Activated naive CD8-positive, alpha-beta T cell treated with anti-CD3 and anti-CD28 coated beads, Interleukin-2, amount 10 ng/mL, durations not matched to agents 7 days and 5 days (primary cell): Measurements from ENCODE around the gene SP100. TPM values are rescaled to one million over a fixed set of nuclear protein-coding genes. Genes with fewer than 3 reads are reported as not detected.
A peak's percentile ranks its signal among the peaks of the same experiment; 100 is the strongest.

ENCODE experiments used
- ATAC-seq: fragments of 150-1000 bp; cut with Tn5 transposase; one replicate; pipeline ENCODE4 v1.10.0; 2021; ENCODE audit warnings: low read depth, moderate library complexity
- POLR2A ChIA-PET: fragments of 350-600 bp; sonication (Branson Sonifier 250); formaldehyde crosslinking; loops from one replicate; lab custom pipeline; 2021; ENCODE audit warnings: antibody characterized with exemption; lab: Charles Lee
- DNase-seq: peaks from one replicate; pipeline ENCODE4 v3.0.0; 2021
- H3K27ac Mint-ChIP-seq: one replicate; pipeline ENCODE4 v1.8.0; 2022; ENCODE audit warnings: mild to moderate bottlenecking, mixed read lengths
- H3K27me3 Mint-ChIP-seq: one replicate; pipeline ENCODE4 v1.8.0; 2022; ENCODE audit warnings: mild to moderate bottlenecking, moderate library complexity, mixed read lengths
- H3K36me3 Mint-ChIP-seq: one replicate; pipeline ENCODE4 v1.8.0; 2021; ENCODE audit warnings: mild to moderate bottlenecking, mixed read lengths
- H3K4me1 Mint-ChIP-seq: one replicate; pipeline ENCODE4 v1.8.0; 2021; ENCODE audit warnings: mixed read lengths
- H3K4me3 Mint-ChIP-seq: one replicate; pipeline ENCODE4 v1.8.0; 2022; ENCODE audit warnings: mild to moderate bottlenecking, moderate library complexity, mixed read lengths
- H3K9me3 Mint-ChIP-seq: one replicate; pipeline ENCODE4 v1.8.0; 2021; ENCODE audit warnings: mixed read lengths
- total RNA-seq, 2 experiments: library from RNA; stranded (reverse); gene quantifications; one replicate each; pipeline ENCODE4 v1.2.3, GENCODE V29; 2021

SP100 gene
- total RNA-seq, 2 experiments from 2014 or later: 301 to 314 TPM

DNA sequence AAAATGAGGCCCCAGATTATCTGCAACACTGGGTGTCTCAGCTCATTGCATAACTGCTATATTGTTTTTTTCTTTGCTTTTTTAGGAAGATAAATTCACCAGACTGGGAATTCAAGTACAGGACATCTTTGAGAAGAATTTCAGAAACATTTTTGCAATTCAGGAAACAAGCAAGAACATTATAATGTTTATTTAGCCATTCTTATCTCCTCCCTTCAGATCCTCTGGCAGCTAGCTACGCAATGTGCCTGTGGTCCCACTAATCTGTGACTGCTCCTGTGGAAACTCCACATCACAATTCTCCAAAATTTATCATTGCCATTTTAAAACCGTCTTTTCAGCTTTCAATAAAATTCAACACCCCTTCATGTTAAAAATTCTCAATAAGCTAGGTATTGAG lies 126.8 kb downstream of the SP100 start:
- peaks cover 7% of the 10 kb centered on the region for H3K4me1 Mint-ChIP-seq
- no peak for ATAC-seq

GRCh38 chr2:230552181-230552580 lies 136.2 kb downstream of the SP100 start:
- Mint-ChIP-seq H3K36me3 (peaks cover 14% of the 10 kb centered on the region), H3K27ac (no peak overlapping the region), H3K27me3 (peaks cover 2% of the 10 kb centered on the region), H3K4me3 (no peak overlapping the region), H3K4me1 (peaks cover 9% of the 10 kb centered on the region), H3K9me3 (peaks cover 17% of the 10 kb centered on the region)
- DNase-seq (no peak), ATAC-seq (no peak)
- POLR2A ChIA-PET: interaction anchor here (1.0 kb wide), 1 partner anchor 63 kb away, joined by 3 read pairs; no protein-coding TSS in a partner anchor

More for the DNA sequence above, 126.8 kb downstream of the SP100 start:
- peaks cover 9% of the 10 kb centered on the region for H3K9me3 Mint-ChIP-seq
- peaks cover 64% of the 10 kb centered on the region for H3K36me3 Mint-ChIP-seq
- H3K4me3 Mint-ChIP-seq: no peak overlapping the region
- H3K27ac Mint-ChIP-seq: no peak overlapping the region
- H3K27me3 Mint-ChIP-seq: no peaks in the 10 kb centered on the region
- no peak for DNase-seq
- POLR2A ChIA-PET: no interaction called here

DNA sequence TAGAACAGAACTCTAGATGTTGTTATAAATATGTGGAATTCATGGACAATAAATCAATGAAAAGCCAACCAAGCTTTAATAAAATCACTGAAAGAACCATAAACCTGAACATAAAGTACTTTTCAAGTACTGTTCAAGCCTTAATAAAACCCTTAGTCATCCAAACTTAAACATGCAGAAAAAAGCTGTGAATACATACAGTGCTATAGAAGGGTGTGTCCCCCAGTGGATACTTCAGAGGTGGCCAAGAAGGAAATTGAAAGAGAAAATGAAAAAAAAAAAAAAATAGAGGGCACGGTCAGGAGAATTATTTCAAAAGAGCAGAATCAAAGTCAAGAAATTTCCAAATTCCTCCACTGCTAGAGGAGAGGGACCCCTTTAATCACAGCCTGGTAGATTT lies 141.1 kb downstream of the SP100 start:
- peaks cover 20% of the 10 kb centered on the region for H3K9me3 Mint-ChIP-seq
- ATAC-seq (no peak), DNase-seq (no peak)
- POLR2A ChIA-PET: no interaction called here
- no peak overlapping the region for H3K4me3 Mint-ChIP-seq
- no peak overlapping the region for H3K27ac Mint-ChIP-seq
- peaks cover 2% of the 10 kb centered on the region for H3K27me3 Mint-ChIP-seq
- H3K36me3 Mint-ChIP-seq: peaks cover 16% of the 10 kb centered on the region
- peaks cover 9% of the 10 kb centered on the region for H3K4me1 Mint-ChIP-seq

- Mint-ChIP-seq H3K9me3 (peaks cover 7% of the 10 kb centered on the region), H3K27ac (no peak overlapping the region), H3K4me3 (no peak overlapping the region), H3K4me1 (peaks cover 12% of the 10 kb centered on the region), H3K36me3 (peaks cover 11% of the 10 kb centered on the region), H3K27me3 (no peaks in the 10 kb centered on the region)
- peak; percentile 33 for ATAC-seq
- no peak for DNase-seq
- POLR2A ChIA-PET: no interaction called here
Measured at GRCh38 chr2:230564805-230565779, 149.1 kb downstream of the SP100 start.

- Mint-ChIP-seq H3K4me1 (peaks cover 16% of the 10 kb centered on the region), H3K36me3 (peaks cover 20% of the 10 kb centered on the region), H3K4me3 (no peak overlapping the region), H3K27ac (no peak overlapping the region), H3K27me3 (no peaks in the 10 kb centered on the region), H3K9me3 (peaks cover 21% of the 10 kb centered on the region)
- ATAC-seq (no peak), DNase-seq (no peak)
- POLR2A ChIA-PET: interaction anchor here (0.7 kb wide), 1 partner anchor 69 kb away, joined by 4 read pairs; no protein-coding TSS in a partner anchor
Measured at GRCh38 chr2:230569298-230569697, 153.3 kb downstream of the SP100 start.

- Mint-ChIP-seq H3K36me3 (peaks cover 28% of the 10 kb centered on the region), H3K9me3 (peaks cover 23% of the 10 kb centered on the region), H3K4me3 (no peak overlapping the region), H3K27me3 (no peaks in the 10 kb centered on the region), H3K4me1 (peaks cover 12% of the 10 kb centered on the region), H3K27ac (no peak overlapping the region)
- ATAC-seq (no peak), DNase-seq (no peak)
- POLR2A ChIA-PET: no interaction called here
Measured at GRCh38 chr2:230570987-230571386, 155.0 kb downstream of the SP100 start.

- Mint-ChIP-seq H3K27me3 (no peaks in the 10 kb centered on the region), H3K36me3 (peaks cover 22% of the 10 kb centered on the region), H3K27ac (peak overlapping the region; percentile 86), H3K4me1 (peaks cover 13% of the 10 kb centered on the region), H3K4me3 (peak overlapping the region; percentile 76), H3K9me3 (peaks cover 15% of the 10 kb centered on the region)
- ATAC-seq (peak; percentile 100), DNase-seq (peak; percentile 72)
- POLR2A ChIA-PET: interaction anchor here (0.7 to 2.4 kb wide), 4 partner anchors 9 to 101 kb away, joined by 3 to 15 read pairs (median 3); no protein-coding TSS in a partner anchor
Measured at GRCh38 chr2:230575642-230576324, 159.8 kb downstream of the SP100 start.

- DNase-seq (no peak), ATAC-seq (no peak)
- Mint-ChIP-seq H3K27ac (no peak overlapping the region), H3K27me3 (no peaks in the 10 kb centered on the region), H3K36me3 (peaks cover 22% of the 10 kb centered on the region), H3K4me1 (peaks cover 13% of the 10 kb centered on the region), H3K4me3 (no peak overlapping the region), H3K9me3 (peaks cover 15% of the 10 kb centered on the region)
- POLR2A ChIA-PET: interaction anchor here (2.4 kb wide), 1 partner anchor 25 kb away, joined by 15 read pairs; no protein-coding TSS in a partner anchor
Measured at GRCh38 chr2:230577114-230577513, 161.1 kb downstream of the SP100 start.

DNA sequence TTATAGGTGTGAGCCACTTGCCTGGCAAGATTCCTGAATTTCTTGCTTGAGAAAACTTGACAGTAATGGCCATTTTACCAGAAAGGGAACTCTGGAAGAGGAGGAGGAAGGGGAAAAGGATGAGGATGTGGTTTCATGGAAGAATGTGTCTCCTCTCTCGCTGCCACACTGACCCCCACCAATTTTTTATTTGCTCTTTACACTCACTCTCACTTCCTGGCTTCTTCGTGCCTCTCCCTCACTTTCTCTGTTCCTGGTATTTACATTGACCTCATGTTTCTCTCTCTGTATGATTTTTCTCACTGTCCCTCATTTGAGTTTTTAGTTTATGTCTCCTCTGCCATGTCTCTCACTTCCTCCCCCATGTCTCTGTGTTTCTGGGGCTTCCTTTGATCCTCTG lies 162.1 kb downstream of the SP100 start:
- ATAC-seq: no peak
- H3K4me3 Mint-ChIP-seq: no peak overlapping the region

GRCh38 chr2:230582851-230583283 lies 166.9 kb downstream of the SP100 start:
- POLR2A ChIA-PET: interaction anchor here (1.9 kb wide), 1 partner anchor 20 kb away, joined by 7 read pairs; no protein-coding TSS in a partner anchor
- H3K36me3 Mint-ChIP-seq: peaks cover 10% of the 10 kb centered on the region
- DNase-seq (no peak), ATAC-seq (no peak)
- H3K4me3 Mint-ChIP-seq: no peak overlapping the region
- peak overlapping the region; percentile 37 for H3K27ac Mint-ChIP-seq
- H3K27me3 Mint-ChIP-seq: no peaks in the 10 kb centered on the region
- peaks cover 6% of the 10 kb centered on the region for H3K9me3 Mint-ChIP-seq
- peaks cover 9% of the 10 kb centered on the region for H3K4me1 Mint-ChIP-seq

More for the DNA sequence above, 162.1 kb downstream of the SP100 start:
- H3K27me3 Mint-ChIP-seq: no peaks in the 10 kb centered on the region
- H3K4me1 Mint-ChIP-seq: peaks cover 15% of the 10 kb centered on the region
- peaks cover 26% of the 10 kb centered on the region for H3K36me3 Mint-ChIP-seq
- POLR2A ChIA-PET: no interaction called here
- no peak for DNase-seq
- peaks cover 19% of the 10 kb centered on the region for H3K9me3 Mint-ChIP-seq
- no peak overlapping the region for H3K27ac Mint-ChIP-seq

DNA sequence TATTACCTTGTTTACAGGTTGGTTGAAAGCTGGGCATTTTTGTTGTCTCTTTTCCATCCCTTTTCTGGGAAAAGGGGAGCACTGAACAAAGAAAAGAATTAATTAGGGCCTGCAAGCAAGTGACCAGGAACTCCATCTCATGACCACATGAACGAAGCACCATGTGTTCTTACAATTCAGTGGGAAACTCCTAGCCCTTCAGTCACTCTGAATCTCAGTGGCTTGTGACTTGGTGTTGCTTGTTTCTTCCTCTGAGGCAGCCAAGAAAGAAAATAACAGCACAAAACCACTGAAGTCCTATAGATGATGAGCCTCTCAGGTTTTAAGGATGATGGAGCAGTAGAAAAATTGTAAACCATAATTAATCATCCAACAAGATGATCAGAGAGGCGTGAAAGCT lies 167.6 kb downstream of the SP100 start:
- POLR2A ChIA-PET: interaction anchor here (1.9 kb wide), 1 partner anchor 19 kb away, joined by 7 read pairs; no protein-coding TSS in a partner anchor
- ATAC-seq (no peak), DNase-seq (no peak)
- Mint-ChIP-seq H3K27ac (no peak overlapping the region), H3K9me3 (peaks cover 6% of the 10 kb centered on the region), H3K36me3 (peaks cover 10% of the 10 kb centered on the region), H3K27me3 (no peaks in the 10 kb centered on the region), H3K4me1 (peaks cover 9% of the 10 kb centered on the region), H3K4me3 (no peak overlapping the region)

DNA sequence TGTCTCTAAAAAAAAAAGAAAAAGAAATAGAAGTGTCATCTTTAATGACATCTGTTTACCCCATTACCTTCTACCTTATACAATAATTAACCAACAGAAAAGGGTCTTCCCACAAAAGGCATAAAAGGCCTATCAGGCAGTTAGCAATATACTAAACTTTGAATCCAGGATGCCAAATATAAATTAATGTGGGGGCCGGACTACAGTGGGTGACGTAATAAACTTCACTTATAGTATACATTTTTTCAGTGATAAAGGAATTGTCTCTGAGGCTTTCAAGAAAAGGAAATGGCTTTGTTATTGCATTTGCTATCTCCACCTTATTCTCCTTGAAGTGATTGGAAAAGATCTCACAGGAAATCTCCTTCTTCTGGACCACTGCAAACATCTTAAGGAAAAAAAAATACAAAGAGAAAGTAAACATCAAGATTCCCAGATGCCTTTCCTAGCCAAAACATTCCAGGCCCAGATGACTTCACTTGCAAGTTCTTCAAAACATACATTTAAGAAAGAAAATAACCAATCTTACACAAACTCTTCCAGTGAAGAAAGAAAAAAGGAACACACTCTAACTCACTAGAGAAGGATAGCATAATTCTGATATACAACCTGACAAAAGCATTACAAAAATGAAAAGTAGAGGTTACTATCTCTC lies 170.5 kb downstream of the SP100 start:
- Mint-ChIP-seq H3K36me3 (peaks cover 24% of the 10 kb centered on the region), H3K27ac (no peak overlapping the region), H3K9me3 (peaks cover 15% of the 10 kb centered on the region), H3K4me3 (no peak overlapping the region), H3K4me1 (peaks cover 27% of the 10 kb centered on the region), H3K27me3 (no peaks in the 10 kb centered on the region)
- POLR2A ChIA-PET: no interaction called here
- ATAC-seq (no peak), DNase-seq (no peak)

GRCh38 chr2:230589025-230589424 lies 173.0 kb downstream of the SP100 start:
- no peak overlapping the region for H3K27ac Mint-ChIP-seq
- no peak overlapping the region for H3K4me3 Mint-ChIP-seq
- H3K4me1 Mint-ChIP-seq: peaks cover 38% of the 10 kb centered on the region
- H3K9me3 Mint-ChIP-seq: peaks cover 8% of the 10 kb centered on the region
- no peak for DNase-seq
- no peaks in the 10 kb centered on the region for H3K27me3 Mint-ChIP-seq
- H3K36me3 Mint-ChIP-seq: peaks cover 18% of the 10 kb centered on the region
- POLR2A ChIA-PET: no interaction called here
- ATAC-seq: no peak
